Left forelimb (tissue), 1 donor: ENCODE data around the gene GVQW3.

Experiments
- DNase-seq: peaks from one replicate; pipeline ENCODE4 v3.0.0-alpha.2; 2018; ENCODE audit warnings: low spot score

The GVQW3 gene

DNA sequence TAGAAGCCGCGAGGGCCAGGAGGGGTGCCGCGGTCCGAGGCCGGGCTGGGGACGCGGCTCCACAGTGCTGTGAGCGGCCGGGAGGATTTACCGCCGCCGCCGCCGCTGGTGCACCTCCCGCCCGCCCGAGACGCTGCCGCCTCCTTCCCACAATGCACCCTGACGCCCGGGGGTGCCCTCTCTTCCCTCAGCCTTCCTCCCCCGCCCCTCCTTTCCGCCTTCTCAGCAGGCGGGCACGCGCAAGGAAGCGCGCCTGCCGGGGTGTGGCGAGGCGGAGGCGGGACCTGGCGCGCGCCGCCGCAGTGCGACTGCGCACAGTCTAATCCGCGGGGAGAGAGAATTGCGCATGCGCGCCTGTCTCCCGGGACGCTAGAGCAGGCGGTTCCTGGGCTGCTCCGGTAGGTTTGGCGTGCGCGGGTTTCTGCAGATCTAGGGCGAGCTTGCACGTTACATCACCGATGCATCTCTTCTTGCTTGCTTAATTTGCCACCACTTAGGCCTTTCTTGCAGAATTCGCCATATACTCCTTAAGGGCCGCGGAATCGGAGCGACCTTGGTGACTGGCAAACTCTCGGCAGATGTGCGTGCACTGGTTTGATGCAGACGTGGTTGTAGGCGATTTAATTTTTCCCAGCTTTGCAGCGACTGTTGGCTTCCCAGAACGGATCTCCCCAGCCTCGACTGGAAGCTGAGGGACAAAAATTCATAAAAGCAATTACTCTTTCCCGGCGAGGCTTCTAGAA, at the start of gene GVQW3, which contains the start of gene THAP12:
GVQW3 (plus strand) TSS at position 347 of the 743 bp plus-strand sequence. CDS start 506 bp downstream, outside the sequence.
THAP12 (minus strand) TSS at position 156 of the 743 bp plus-strand sequence. CDS start 296 bp downstream, outside the sequence.
- peak; percentile 99 for DNase-seq

DNA sequence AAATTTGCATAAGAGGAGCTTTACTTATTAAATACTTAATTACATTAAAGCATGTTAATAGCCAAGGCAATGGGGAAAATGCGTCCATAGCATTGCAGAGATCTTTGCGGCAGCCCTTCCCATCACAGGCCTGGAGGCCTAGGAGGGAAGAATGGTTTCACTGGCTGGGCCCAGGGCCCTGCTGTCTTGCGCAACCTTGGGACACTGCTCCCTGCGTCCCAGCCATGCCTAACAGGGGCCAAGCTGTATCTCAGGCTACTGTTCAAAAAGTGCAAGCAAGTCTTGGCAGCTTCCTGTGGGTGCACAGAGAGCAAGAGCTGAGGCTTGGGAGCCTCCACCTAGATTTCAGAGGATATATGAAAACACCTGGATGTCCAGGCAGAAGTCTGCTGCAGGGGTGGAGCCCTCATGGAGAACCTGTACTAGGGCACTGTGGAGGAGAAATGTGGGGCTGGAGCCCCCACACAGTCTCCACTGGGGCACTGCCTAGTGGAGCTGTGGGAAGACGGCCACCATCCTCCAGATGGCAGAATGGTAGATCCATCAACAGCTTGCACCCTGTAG, 46.2 kb upstream of the GVQW3 start:
- DNase-seq: no peak

DNA sequence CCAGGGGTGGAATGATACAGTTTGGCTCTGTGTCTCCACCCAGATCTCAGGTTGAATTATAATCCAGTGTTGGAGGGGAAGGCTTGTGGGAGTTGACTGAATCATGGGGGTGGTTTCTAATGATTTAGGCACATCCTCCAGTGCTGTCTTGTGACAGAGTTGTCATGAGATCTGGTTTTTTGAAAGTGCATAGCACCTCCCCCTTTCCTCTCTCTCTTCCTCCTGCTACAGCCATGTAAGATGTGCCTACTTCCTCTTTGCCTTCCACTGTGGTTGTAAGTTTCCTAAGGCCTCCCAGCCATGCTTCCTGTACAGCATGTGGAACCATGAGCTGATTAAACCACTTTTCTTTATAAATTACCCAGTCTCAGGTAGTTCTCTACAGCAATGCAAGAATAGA, 45.3 kb upstream of the GVQW3 start:
- DNase-seq: no peak

DNA sequence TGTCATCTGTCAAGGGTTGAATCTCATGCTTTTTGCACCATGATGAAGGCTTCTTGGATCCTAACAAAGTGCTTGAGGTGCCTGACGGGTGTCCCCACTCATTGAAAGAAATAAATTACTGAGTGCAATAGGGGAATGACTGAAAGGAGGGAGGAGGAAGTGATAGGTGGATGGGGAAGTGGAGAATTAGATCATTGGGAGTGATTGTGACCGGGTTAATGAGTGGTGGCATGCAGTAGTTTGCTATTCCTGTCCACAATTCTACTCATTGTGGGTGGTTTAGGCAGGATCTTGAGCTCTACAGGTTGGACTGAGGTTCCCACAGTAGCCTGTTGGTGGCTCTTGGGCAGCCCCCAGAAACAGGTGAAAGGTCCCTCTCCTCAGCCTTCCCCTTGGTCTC, 44.5 kb upstream of the GVQW3 start:
- DNase-seq: no peak

DNA sequence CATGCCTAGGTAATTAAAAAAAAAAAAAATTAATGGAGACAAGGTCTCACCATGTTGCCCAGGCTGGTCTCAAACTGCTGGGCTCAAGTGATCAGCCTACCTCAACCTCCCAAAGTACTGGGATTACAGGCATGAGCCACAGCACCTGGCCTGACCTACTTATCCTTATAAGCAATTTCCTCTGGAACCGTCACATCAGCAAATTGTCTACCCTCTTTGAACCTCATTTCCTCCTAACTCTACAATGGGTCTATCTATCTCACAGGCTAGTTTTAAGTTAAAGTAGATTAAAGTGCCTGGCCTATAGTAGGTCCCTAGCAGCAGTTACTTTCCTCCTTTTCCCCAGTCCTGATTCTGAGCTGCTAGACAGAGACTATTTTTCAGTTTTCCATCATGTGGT, 43.7 kb upstream of the GVQW3 start:
- no peak for DNase-seq

DNA sequence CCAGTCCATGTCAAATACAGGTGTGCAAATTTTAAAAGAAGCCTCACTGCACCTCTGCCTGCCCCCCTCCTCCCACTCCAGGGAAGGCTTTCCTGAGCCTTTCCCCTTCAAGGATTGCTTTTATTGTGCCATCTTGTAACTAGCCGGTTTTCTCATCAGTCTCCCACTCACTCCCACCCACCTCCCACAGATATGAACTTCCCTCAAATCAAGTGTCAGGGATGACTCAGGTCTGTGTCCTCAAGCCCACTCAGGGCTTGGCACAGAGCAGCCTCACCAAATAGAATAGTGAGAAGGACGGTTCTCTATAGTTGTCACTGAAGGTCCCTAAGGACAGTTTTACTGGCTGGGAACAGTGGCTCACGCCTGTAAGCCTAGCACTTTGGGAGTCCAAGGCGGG, 43.2 kb upstream of the GVQW3 start:
- no peak for DNase-seq

DNA sequence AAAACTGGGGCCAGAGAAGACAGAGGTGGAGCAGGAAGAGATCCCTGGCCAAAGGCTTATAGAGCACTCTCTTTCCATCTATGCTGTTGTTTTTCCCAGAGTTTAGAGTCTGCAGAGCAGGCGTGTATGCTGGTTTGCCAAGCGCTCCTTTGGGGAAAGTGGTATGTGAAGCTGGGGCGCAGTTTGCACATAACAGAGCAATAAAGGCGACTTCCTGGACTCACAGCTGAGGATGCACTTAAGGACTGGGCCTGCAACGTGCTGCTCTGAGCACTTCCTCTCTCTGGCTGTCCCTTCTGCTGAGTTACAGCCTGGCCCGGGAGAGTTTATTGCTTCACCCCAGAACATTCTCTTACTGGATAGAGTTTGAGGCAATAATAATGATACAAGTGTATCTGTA, 41.9 kb upstream of the GVQW3 start:
- peak; percentile 82 for DNase-seq

GRCh38 chr11:76347466-76347865, 33.7 kb upstream of the GVQW3 start:
- no peak for DNase-seq

- no peak for DNase-seq
Observed at GRCh38 chr11:76348348-76348747, 32.8 kb upstream of the GVQW3 start.

DNA sequence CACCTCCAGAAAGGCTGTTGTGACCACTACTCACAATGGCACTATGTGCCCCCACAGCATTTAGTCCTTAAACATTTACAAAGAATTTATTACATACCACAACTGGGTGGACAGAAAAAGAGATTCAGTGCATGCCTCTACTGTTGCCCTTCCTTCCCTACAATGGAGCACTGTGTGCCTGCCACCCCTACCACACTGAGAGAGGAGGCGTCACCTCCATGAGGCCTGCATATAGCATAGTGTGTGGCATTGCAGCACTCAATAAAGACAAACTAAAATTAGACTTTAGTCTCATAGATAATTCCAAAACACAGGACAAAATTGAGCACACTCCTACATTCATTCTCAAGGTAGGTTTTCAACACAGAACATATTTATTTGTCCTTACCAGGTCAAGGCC, 26.0 kb upstream of the GVQW3 start:
- no peak for DNase-seq

DNA sequence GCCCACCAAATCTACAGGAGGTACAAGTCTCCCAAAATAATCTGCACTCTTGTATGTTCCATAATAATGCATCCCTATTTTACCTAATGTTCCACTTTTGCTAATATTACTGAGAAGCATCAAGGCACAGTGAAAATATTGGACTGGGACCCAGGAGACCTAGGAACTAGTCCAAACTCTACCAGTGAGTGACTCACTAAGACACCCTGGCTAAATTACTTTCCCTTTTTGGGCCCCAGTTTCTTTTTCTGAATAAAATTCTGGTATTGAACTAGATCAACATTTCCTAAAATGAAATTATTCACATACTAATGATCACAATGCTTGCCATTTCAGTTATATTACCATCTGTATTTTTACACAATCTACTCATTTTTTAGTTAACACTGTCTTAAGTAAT, 19.7 kb upstream of the GVQW3 start:
- no peak for DNase-seq

- no peak for DNase-seq
Observed at GRCh38 chr11:76361776-76362175, 19.3 kb upstream of the GVQW3 start.

DNA sequence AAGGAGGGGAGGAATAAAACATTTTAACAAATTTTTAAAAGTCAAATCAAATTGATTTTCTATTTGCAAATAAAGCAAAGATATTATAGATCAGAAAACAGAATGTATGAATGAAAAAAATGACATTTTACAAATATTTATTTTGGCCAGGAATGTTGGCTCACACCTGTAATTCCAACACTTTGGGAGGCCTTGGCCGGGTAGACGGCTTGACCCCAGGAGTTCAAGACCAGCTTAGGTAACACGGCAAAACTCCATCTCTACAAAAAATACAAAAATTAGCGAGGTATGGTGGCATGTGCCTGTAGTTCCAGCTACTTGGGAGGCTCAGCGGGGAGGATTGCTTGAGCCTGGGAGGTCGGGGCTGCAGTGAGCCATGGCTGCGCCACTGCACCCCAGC, 18.4 kb upstream of the GVQW3 start:
- DNase-seq: no peak

DNA sequence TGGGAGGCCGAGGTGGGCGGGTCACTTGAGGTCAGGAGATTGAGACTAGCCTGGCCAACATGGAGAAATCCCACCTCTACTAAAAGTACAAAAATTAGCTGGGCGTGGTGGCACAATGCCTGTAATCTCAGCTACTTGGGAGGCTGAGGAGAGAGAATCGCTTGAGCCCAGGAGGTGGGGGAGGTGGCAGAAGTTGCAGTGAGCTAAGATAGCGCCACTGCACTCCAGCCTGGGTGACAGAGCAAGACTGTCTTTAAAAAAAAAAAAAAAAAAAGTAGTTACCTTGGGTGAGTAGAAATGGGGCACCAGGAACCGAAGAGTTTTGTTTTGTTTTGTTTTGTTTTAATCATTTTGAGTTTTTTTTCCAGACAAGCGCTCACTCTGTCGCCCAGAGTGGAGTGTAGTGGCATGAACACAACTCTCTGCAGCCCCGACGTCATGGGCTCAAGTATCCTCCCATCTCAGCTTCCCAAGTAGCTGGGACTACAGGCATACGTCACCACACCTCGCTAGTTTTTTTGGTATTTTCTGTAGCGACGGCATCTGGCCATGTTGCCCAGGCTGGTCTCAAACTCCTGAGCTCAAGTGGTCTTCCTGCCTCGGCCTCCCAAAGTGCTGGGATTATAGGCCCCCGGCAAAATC, 16.0 kb upstream of the GVQW3 start:
- no peak for DNase-seq

DNA sequence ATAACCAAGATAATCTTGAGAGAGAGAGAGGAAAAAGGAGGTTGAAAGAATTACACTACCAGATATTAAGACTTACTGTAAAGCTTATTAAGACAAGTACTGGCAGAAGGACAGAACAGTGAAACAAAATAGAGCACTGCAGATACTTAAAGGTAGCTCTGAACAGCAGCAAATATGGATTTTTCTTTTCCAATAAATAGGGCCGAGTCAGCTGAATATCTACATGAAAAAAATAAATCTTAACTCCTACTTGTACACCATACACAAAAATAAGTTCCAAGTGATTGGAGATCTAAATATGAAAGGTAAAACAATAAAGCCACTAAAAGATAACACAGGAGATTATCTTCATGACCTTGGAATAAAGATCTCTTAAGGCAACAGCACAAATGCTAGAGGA, 12.6 kb upstream of the GVQW3 start:
- DNase-seq: no peak

DNA sequence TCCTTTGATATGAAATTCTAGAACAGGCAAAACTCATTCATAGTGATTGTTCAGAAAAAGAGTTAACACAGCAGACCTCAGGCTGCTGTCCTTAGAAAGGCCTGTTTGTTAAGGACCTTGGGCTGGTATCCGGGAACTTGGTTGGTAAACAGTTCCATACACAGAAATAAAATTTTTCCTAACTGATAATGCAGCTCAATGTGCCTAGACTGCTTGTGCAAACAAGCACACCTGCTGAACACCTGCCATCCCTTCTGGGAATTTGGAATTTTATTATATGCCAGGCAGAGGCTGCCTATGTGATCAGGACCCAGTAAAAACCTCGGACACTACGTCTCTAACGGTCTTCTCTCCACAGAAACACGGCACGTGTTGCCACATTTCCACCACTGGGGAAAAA, 11.7 kb upstream of the GVQW3 start:
- DNase-seq: no peak

- no peak for DNase-seq
Observed at GRCh38 chr11:76371170-76371569, 10.0 kb upstream of the GVQW3 start.

DNA sequence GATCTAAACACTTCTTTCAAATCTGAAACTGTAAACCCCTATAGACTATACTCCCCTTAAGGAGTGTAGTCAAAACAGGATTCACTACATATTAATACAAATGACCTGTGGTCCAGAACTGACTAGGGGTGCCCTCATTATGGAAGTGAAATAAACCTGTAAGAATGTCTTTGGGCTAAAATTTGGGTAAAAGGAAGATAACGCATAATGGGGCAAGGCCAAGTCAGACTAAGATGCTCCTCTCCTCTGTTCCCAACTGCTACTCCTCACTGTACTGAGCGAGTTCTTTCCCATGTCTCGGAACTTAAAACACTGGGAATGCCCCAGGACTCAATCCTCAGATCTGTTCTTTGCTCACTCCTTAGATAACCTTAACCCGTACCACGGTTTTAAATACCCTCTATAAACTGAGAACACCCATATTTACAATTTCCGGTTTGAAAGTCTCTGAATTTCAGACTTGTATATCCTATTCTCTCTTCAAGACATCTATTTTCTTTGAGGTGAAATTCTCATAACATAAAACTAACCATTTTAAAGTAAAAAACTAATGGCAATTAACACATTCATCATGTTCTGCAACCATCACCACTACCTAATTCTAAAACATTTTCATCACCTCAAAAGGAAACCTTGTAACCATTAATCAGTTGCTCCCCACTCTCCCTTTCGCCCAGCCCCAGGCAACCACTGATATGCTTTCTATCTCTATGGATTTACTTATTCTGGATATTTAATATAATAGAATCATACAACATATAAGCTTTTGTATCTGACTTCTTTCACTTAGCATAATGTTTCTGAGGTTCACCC, 4.2 kb upstream of the GVQW3 start:
- no peak for DNase-seq

DNA sequence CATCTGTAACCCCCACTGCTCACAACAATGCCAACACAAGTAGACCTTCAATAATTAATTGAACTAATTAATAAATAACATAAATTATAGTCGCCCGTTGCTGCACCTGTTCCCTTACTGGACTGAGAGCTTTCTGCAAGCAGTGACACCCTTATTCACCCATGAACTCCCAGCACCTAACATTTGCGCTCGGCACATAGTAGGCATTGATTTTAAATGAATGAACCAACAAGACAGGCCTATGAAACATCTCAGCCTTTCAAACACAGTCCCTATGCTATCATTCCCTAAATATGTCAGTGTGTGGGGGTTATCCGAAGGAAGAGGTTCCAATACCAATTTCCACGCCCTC, 1.3 kb upstream of the GVQW3 start:
- no peak for DNase-seq

DNA sequence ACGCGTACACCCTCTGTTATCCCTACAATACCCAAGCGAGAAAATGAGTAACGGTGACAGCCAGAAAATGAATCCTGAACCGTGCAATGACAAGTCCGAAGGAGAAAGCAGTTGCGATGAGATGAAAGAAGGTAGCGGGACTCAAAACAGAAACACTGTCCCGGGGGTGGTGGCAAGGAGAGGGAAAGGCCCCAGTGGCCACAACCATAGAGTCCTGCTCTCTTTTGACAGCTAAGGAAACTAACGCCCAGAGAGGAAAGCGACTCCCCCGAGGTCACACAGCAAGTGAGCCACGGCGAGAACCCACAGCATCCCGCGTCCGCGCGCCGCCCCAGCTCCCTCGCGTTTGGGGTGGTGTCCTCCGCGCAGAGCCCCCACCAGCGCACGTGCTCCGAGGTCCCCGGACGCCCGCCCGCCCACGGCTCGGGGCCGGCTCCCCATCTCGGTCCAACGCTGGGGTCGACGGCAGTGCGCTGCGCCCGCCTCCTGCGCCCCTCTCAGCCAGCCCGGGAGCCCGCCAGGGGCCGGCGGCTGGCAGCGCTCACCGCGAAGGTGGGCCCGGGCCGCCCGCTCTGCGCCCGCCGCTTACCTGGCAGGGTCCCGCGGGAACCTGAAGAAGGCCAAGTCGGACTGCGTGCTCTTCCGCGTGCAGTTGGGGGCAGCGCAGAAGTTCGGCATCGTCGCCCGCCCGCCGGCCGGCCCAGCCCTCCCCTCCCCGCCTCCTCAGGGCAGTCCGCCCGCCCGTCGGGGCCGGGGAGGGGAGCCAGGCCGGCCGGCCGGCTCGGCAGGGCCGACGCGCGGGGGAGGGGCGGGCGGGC, 755 bp upstream of the GVQW3 start:
- peak; percentile 72 for DNase-seq

- no peak for DNase-seq
Observed at GRCh38 chr11:76382209-76382608, 1.1 kb downstream of the GVQW3 start.

GRCh38 chr11:76385903-76386302, 4.8 kb downstream of the GVQW3 start:
- no peak for DNase-seq
